Heart left ventricle (tissue), 16 donors: ENCODE results near the gene MICA. TPM values are rescaled to one million over a fixed set of nuclear protein-coding genes. Genes with fewer than 3 reads are reported as not detected.
A peak's percentile ranks its signal among the peaks of the same experiment; 100 is the strongest.
"Not testable (repeated sequence)": the region's sequence is repeated elsewhere in the genome, so short reads cannot be mapped to it uniquely, and the experiment has no call there.

Source experiments
- ATAC-seq, 4 donors: fragments of 200-7000 bp; cut with Tn5 transposase; one replicate each; pipeline ENCODE4 v1.9.1; 2020 to 2022; ENCODE audit warnings: moderate library complexity in 4 of 4, mild to moderate bottlenecking in 3 of 4, moderate number of reproducible peaks in 1 of 4
- DNase-seq, 5 donors: peaks; one replicate each; pipeline ENCODE4 v3.0.0-alpha.2; 2020
- H3K27ac ChIP-seq, 12 donors: fragments of 200-600 bp; sonication (generic) in 4 of 12; one replicate each; pipeline versions ENCODE4 v1.5.0 to v1.8.0; 2016 to 2022; ENCODE audit warnings: mild to moderate bottlenecking in 2 of 12
- H3K27me3 ChIP-seq, 9 donors: fragments of 200-600 bp; sonication (generic) in 2 of 9; one replicate each; pipeline versions ENCODE4 v1.5.1 to v1.8.0; 2016 to 2022; ENCODE audit warnings: mild to moderate bottlenecking in 3 of 9
- H3K36me3 ChIP-seq, 9 donors: fragments of 200-600 bp; sonication (generic) in 2 of 9; one replicate each; pipeline versions ENCODE4 v1.5.0 to v1.8.0; 2018 to 2022; ENCODE audit warnings: mild to moderate bottlenecking in 2 of 9
- H3K4me1 ChIP-seq, 12 donors: fragments of 200-600 bp; sonication (generic) in 4 of 12; one replicate each; pipeline versions ENCODE4 v1.5.0 to v1.8.0; 2016 to 2022; ENCODE audit warnings: mild to moderate bottlenecking in 3 of 12
- H3K4me3 ChIP-seq, 12 donors: fragments of 200-600 bp; sonication (generic) in 4 of 12; one replicate each; pipeline versions ENCODE4 v1.5.0 to v1.8.0; 2017 to 2022; ENCODE audit warnings: mild to moderate bottlenecking in 9 of 12, moderate library complexity in 4 of 12
- H3K9me3 ChIP-seq, 12 donors: fragments of 200-600 bp; sonication (generic) in 4 of 12; one replicate each; pipeline versions ENCODE4 v1.5.0 to v1.8.0; 2016 to 2022; ENCODE audit warnings: mild to moderate bottlenecking in 1 of 12
- CTCF ChIP-seq, 12 donors: fragments of 200-600 bp; sonication (generic) in 4 of 12; IDR thresholded peaks; one replicate each; pipeline versions ENCODE4 v1.5.0 to v1.8.0; 2018 to 2022; ENCODE audit warnings: antibody characterized with exemption in 12 of 12, mild to moderate bottlenecking in 5 of 12
- POLR2A ChIP-seq, 2 donors: fragments of 450-650 bp; IDR thresholded peaks; one replicate each; pipeline ENCODE4 v1.6.1; 2017; ENCODE audit warnings: antibody characterized with exemption in 2 of 2, mild to moderate bottlenecking in 2 of 2, moderate library complexity in 2 of 2
- WGBS, 4 donors: extraction: QIAGEN DNeasy Blood & Tissue Kit in 2 of 4; methylation state at CpG; one replicate each; pipeline versions ENCODE4 v1.1.5 to v1.1.7; 2013 to 2018; 5-methylcytosine and 5-hydroxymethylcytosine counted together
- intact Hi-C, 10 donors: fragments of 100-400 bp; cut with DNase I; formaldehyde crosslinking; loops; one replicate each; pipeline versions ENCODE4 v1.11.1 to v1.14.2; 2022
- polyA plus RNA-seq, 2 donors: library from polyadenylated mRNA; stranded (reverse); fragments of 200-250 nt; gene quantifications; one replicate each; pipeline ENCODE4 v1.2.3, GENCODE V29; 2013
- total RNA-seq, 9 donors: library from RNA; depleted of rRNA in 2 of 9; stranded (reverse); fragments of >200 nt in 2 of 9; fragmentation: NEBNext Ultra II Directional in 3 of 9; extraction: Animal tissue kit (Norgen Biotek cat#: 25700) in 3 of 9; gene quantifications; one replicate each; pipeline versions ENCODE4 v1.1.0 to v1.2.4, GENCODE V29; 2016 to 2023
- donor health status: ischemic (EF 13 %, LVEDD 7.1; RV severe dilation, severe dysfunction).
- donor health status: healthy with polysubstance abuse.
- donor health status: DM: no; HTN: yes; CAD: no.
- donor health status: DM: no; HTN: no; CAD: no.
- donor health status: ischemic (EF 25% LVEDD 6.9; RV normal size, moderate dysfunction).
- donor health status: ischemic (EF 25% LVEDD 5.7; RV mildly dilated, moderate dysfunction).
- donor health status: healthy.
- donor health status: DM: yes; HTN: yes; CAD: no.
- donor health status: ischemic (EF 35%, LVEDD 5.7; RV mildly dilated, moderate dysfunction).
- donor health status: nonischemic (EF 11% LVEDD 7.7; RV severe dilation, severe dysfunction).
- donor health status: DM: yes; HTN: yes; CAD: no.
- donor health status: PGD.
- donor health status: ischemic (EF 29% LVEDD 5.4; RV normal size, mild dysfunction).
- donor health status: nonischemic (EF 23%, LVEDD 6.1; RV moderate dilation, normal function).

Gene MICA
- total and polyA plus RNA-seq, 11 donors = 8.5 to 48.4 (median 11.5) TPM

GRCh38 chr6:31374118-31374517 lies 29.3 kb upstream of the MICA start:
- H3K9me3 ChIP-seq, intact Hi-C loops, H3K36me3 ChIP-seq, H3K27ac ChIP-seq, DNase-seq, H3K4me3 ChIP-seq, H3K4me1 ChIP-seq, ATAC-seq: not testable (repeated sequence)
- WGBS, 4 donors = 4 to 28% (median 23%) methylated on average over 4 to 8 of the region's 8 CpGs
- peak in 6 of 12 donors; percentile 9 to 56 (median 46) for TF ChIP-seq CTCF (IDR thresholded peaks at IDR 0.05)
- H3K27me3 ChIP-seq = peaks cover 0 to 53% (median 6%) of the 10 kb centered on the region in 9 donors

- DNase-seq (no peak), ATAC-seq (no peak)
- Histone ChIP-seq H3K27me3 (peaks cover 0 to 58% (median 6%) of the 10 kb centered on the region in 9 donors), H3K9me3 (peaks cover 0 to 9% (median 3%) of the 10 kb centered on the region in 12 donors), H3K4me1 (no peaks in the 10 kb centered on the region), H3K36me3 (no peaks in the 10 kb centered on the region), H3K27ac (no peak overlapping the region), H3K4me3 (no peak overlapping the region)
- intact Hi-C loops = no loop called here
- TF ChIP-seq POLR2A (IDR thresholded peaks at IDR 0.05) (no peak), CTCF (IDR thresholded peaks at IDR 0.05) (no peak)
Measured at GRCh38 chr6:31375699-31376098, 27.7 kb upstream of the MICA start.

- intact Hi-C loops = no loop called here
- peaks cover 0 to 56% (median 6%) of the 10 kb centered on the region in 9 donors for H3K27me3 ChIP-seq
- 31 to 58% (median 47%) methylated on average over 2 to 4 of the region's 4 CpGs for WGBS, 4 donors
- H3K27ac ChIP-seq = no peak overlapping the region
- no peaks in the 10 kb centered on the region for H3K4me1 ChIP-seq
- no peak for TF ChIP-seq POLR2A (IDR thresholded peaks at IDR 0.05)
- TF ChIP-seq CTCF (IDR thresholded peaks at IDR 0.05) = no peak
- DNase-seq (no peak), ATAC-seq (no peak)
- H3K4me3 ChIP-seq = no peak overlapping the region
- no peaks in the 10 kb centered on the region for H3K36me3 ChIP-seq
- H3K9me3 ChIP-seq = peaks cover 0 to 6% (median under 1%) of the 10 kb centered on the region in 12 donors
Measured at GRCh38 chr6:31377029-31377428, 26.4 kb upstream of the MICA start.

GRCh38 chr6:31378062-31378720 lies 25.2 kb upstream of the MICA start:
- intact Hi-C loops = no loop called here
- Histone ChIP-seq H3K27me3 (peaks cover 0 to 53% (median 6%) of the 10 kb centered on the region in 9 donors), H3K9me3 (no peaks in the 10 kb centered on the region), H3K36me3 (no peaks in the 10 kb centered on the region), H3K27ac (no peak overlapping the region), H3K4me3 (no peak overlapping the region), H3K4me1 (no peaks in the 10 kb centered on the region)
- WGBS, 4 donors = 48 to 60% (median 56%) methylated on average over 6 to 9 of the region's 9 CpGs
- ATAC-seq (no peak), DNase-seq (no peak)
- TF ChIP-seq CTCF (IDR thresholded peaks at IDR 0.05) = no peak
- no peak for TF ChIP-seq POLR2A (IDR thresholded peaks at IDR 0.05)
